ENCODE results near the gene IL18RAP. TPM values are rescaled to one million over a fixed set of nuclear protein-coding genes. Genes with fewer than 3 reads are reported as not detected.

Gene IL18RAP
- total RNA-seq, 1 donor from 2014 or later = 3.0 TPM

- ATAC-seq = no peak
- intact Hi-C loops (cut with DNase I) = no loop called here
- DNase-seq (ENCODE audit: low spot score) = no peak
Observed at GRCh38 chr2:102420290-102420689, 2.7 kb upstream of the IL18RAP start.

- ATAC-seq (no peak), DNase-seq (ENCODE audit: low spot score) (no peak)
- intact Hi-C loops (cut with DNase I) = no loop called here
Observed at GRCh38 chr2:102421890-102422759, 835 bp upstream of the IL18RAP start.

- intact Hi-C loops (cut with DNase I) = no loop called here
- DNase-seq (ENCODE audit: low spot score) (no peak), ATAC-seq (no peak)
Observed at GRCh38 chr2:102423368-102423767, 408 bp downstream of the IL18RAP start.

- ATAC-seq (no peak), DNase-seq (ENCODE audit: low spot score) (no peak)
- intact Hi-C loops (cut with DNase I) = no loop called here
Observed at GRCh38 chr2:102424754-102425153, 1.8 kb downstream of the IL18RAP start.

GRCh38 chr2:102425441-102426132 is 2.6 kb downstream of the IL18RAP start:
- no peak for ATAC-seq
- DNase-seq (ENCODE audit: low spot score) = no peak
- intact Hi-C loops (cut with DNase I) = no loop called here

GRCh38 chr2:102427249-102427648 is 4.3 kb downstream of the IL18RAP start:
- intact Hi-C loops (cut with DNase I) = no loop called here
- ATAC-seq (no peak), DNase-seq (ENCODE audit: low spot score) (no peak)

- DNase-seq (ENCODE audit: low spot score) (no peak), ATAC-seq (no peak)
- intact Hi-C loops (cut with DNase I) = no loop called here
Observed at GRCh38 chr2:102428573-102428972, 5.6 kb downstream of the IL18RAP start.

GRCh38 chr2:102432386-102432785 is 9.4 kb downstream of the IL18RAP start:
- ATAC-seq (no peak), DNase-seq (ENCODE audit: low spot score) (no peak)
- intact Hi-C loops (cut with DNase I) = no loop called here

GRCh38 chr2:102433973-102434654 is 11.2 kb downstream of the IL18RAP start:
- intact Hi-C loops (cut with DNase I) = no loop called here
- DNase-seq (ENCODE audit: low spot score) = no peak
- no peak for ATAC-seq

GRCh38 chr2:102434655-102435381 is 11.9 kb downstream of the IL18RAP start:
- ATAC-seq = no peak
- intact Hi-C loops (cut with DNase I) = no loop called here
- no peak for DNase-seq (ENCODE audit: low spot score)

GRCh38 chr2:102435741-102436140 is 12.8 kb downstream of the IL18RAP start:
- DNase-seq (ENCODE audit: low spot score) (no peak), ATAC-seq (no peak)
- intact Hi-C loops (cut with DNase I) = no loop called here

- intact Hi-C loops (cut with DNase I) = no loop called here
- no peak for DNase-seq (ENCODE audit: low spot score)
- ATAC-seq = no peak
Observed at GRCh38 chr2:102436323-102436722, 13.4 kb downstream of the IL18RAP start.

GRCh38 chr2:102437122-102437521 is 14.2 kb downstream of the IL18RAP start:
- intact Hi-C loops (cut with DNase I) = no loop called here
- no peak for ATAC-seq
- DNase-seq (ENCODE audit: low spot score) = no peak

- intact Hi-C loops (cut with DNase I) = no loop called here
- DNase-seq (ENCODE audit: low spot score) (no peak), ATAC-seq (no peak)
Observed at GRCh38 chr2:102438111-102438510, 15.2 kb downstream of the IL18RAP start.

GRCh38 chr2:102438578-102438977 is 15.6 kb downstream of the IL18RAP start:
- ATAC-seq = no peak
- intact Hi-C loops (cut with DNase I) = no loop called here
- DNase-seq (ENCODE audit: low spot score) = no peak

- intact Hi-C loops (cut with DNase I) = loop anchor here (1.0 kb wide), 1 partner anchor 29 kb away; no protein-coding TSS in a partner anchor
- no peak for ATAC-seq
- no peak for DNase-seq (ENCODE audit: low spot score)
Observed at GRCh38 chr2:102439065-102439695, 16.2 kb downstream of the IL18RAP start.

GRCh38 chr2:102442967-102443828 is 20.2 kb downstream of the IL18RAP start:
- ATAC-seq (no peak), DNase-seq (ENCODE audit: low spot score) (no peak)
- intact Hi-C loops (cut with DNase I) = no loop called here

GRCh38 chr2:102444233-102444632 is 21.3 kb downstream of the IL18RAP start:
- ATAC-seq (no peak), DNase-seq (ENCODE audit: low spot score) (no peak)
- intact Hi-C loops (cut with DNase I) = no loop called here

Measured in sciatic nerve (tissue), 2 donors.